Stomach (tissue), 4 donors: Measurements from ENCODE around the gene SPATS1.

Experiments used
- EP300 ChIP-seq: sonication (generic); formaldehyde crosslinking; IDR thresholded peaks from one replicate; pipeline ENCODE4 v1.6.1; 2017; ENCODE audit warnings: antibody characterized with exemption
- POLR2A ChIP-seq, 4 donors: fragments of 450-650 bp; IDR thresholded peaks; one replicate each; pipeline ENCODE4 v1.6.1; 2016; ENCODE audit warnings: antibody characterized with exemption in 4 of 4, control low read depth in 2 of 4, mild to moderate bottlenecking in 1 of 4, moderate library complexity in 1 of 4
- POLR2AphosphoS5 ChIP-seq, 3 donors: sonication (generic); formaldehyde crosslinking; IDR thresholded peaks; one replicate each; pipeline ENCODE4 v1.6.1; 2016; ENCODE audit warnings: antibody characterized with exemption in 3 of 3
- TF ChIP-seq, protein P1 (sequence below), 7 experiments: fragments of 450-650 bp in 4 of 7; fragments of 200-600 bp in 3 of 7; sonication (generic) in 3 of 7; IDR thresholded peaks; one replicate each; pipeline ENCODE4 v1.5.1; 2016 to 2019; ENCODE audit warnings: antibody characterized with exemption in 7 of 7, control low read depth in 2 of 7, mild to moderate bottlenecking in 1 of 7

DNA sequence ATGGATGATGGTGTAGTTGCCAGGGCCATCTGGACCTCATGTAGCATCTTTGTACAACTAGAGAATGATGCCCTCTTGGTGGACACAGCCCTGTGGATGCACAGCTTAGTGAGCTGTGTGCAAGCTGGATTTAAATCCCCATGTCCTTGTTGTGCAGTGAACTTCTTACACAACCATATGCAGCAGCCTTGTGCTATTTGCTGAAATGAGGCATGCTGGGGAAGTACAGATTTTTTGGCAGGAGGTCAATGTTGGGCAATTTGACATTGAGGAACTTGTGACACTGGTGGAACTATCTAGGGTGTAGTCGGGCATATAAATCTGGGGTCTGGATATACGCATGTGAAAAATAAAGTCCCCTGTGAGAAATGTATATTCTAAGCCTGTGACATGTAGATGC, 39.3 kb downstream of the SPATS1 start:
- TF ChIP-seq POLR2AphosphoS5 (IDR thresholded peaks at IDR 0.05) (no peak), POLR2A (IDR thresholded peaks at IDR 0.05) (no peak), EP300 (no peak)
- TF ChIP-seq, protein P1, sequence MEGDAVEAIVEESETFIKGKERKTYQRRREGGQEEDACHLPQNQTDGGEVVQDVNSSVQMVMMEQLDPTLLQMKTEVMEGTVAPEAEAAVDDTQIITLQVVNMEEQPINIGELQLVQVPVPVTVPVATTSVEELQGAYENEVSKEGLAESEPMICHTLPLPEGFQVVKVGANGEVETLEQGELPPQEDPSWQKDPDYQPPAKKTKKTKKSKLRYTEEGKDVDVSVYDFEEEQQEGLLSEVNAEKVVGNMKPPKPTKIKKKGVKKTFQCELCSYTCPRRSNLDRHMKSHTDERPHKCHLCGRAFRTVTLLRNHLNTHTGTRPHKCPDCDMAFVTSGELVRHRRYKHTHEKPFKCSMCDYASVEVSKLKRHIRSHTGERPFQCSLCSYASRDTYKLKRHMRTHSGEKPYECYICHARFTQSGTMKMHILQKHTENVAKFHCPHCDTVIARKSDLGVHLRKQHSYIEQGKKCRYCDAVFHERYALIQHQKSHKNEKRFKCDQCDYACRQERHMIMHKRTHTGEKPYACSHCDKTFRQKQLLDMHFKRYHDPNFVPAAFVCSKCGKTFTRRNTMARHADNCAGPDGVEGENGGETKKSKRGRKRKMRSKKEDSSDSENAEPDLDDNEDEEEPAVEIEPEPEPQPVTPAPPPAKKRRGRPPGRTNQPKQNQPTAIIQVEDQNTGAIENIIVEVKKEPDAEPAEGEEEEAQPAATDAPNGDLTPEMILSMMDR (IDR thresholded peaks at IDR 0.05) = no peak
